Endothelial cell of umbilical vein (primary cell): Measurements from ENCODE around the gene GAP43. TPM values are rescaled to one million over a fixed set of nuclear protein-coding genes. Genes with fewer than 3 reads are reported as not detected.

Source experiments
- BruUV-seq: library from RNA; stranded (reverse); fragments of 400-500 nt; replicated peaks from 2 replicates; lab custom pipeline; 2021; lab: Mats Ljungman, UMichigan
- CTCF ChIA-PET: fragments of 300-600, 350-600 bp; sonication (Branson Sonifier 250); formaldehyde crosslinking; loops from one replicate; lab custom pipeline; 2021; ENCODE audit warnings: antibody characterized with exemption, inconsistent platforms; lab: Charles Lee
- POLR2A ChIA-PET: fragments of 300-600, 350-600 bp; sonication (Branson Sonifier 250); formaldehyde crosslinking; loops from one replicate; lab custom pipeline; 2021; ENCODE audit warnings: antibody characterized with exemption, inconsistent platforms; lab: Charles Lee
- DNase-seq: peaks from one replicate; pipeline ENCODE4 v3.0.0-alpha.2; 2011; ENCODE audit warnings: low read depth, low spot score
- FAIRE-seq: peaks from 2 replicates; lab custom pipeline; 2011; peaks lifted over from hg19 to GRCh38; lab: Jason Lieb, UNC
- H2AFZ ChIP-seq: 2 replicates; pipeline ENCODE4 v1.6.0; 2012; ENCODE audit warnings: low read depth, low read length, control low read depth, inconsistent platforms
- H3K27ac ChIP-seq: 2 replicates; pipeline ENCODE4 v1.5.1; 2011; ENCODE audit warnings: low read depth, mild to moderate bottlenecking, control low read depth, low read length, moderate library complexity; ENCODE audit not compliant: insufficient read depth
- H3K27me3 ChIP-seq, 2 experiments: 2 replicates each; pipeline versions ENCODE4 v1.6.0 to v1.6.1; 2011; ENCODE audit warnings: low read length in 2 of 2, mixed read lengths in 1 of 2; ENCODE audit not compliant: control insufficient read depth in 2 of 2, insufficient read depth in 2 of 2
- H3K36me3 ChIP-seq, 2 experiments: 2 replicates in 1 of 2; 3 replicates in 1 of 2; pipeline ENCODE4 v1.5.1; 2011; ENCODE audit warnings: low read length in 2 of 2, mild to moderate bottlenecking in 1 of 2, moderate library complexity in 1 of 2; ENCODE audit not compliant: control insufficient read depth in 2 of 2, insufficient read depth in 2 of 2; ENCODE audit errors: extremely low read depth in 1 of 2
- H3K4me1 ChIP-seq: 3 replicates; pipeline ENCODE4 v1.5.1; 2011; ENCODE audit warnings: mild to moderate bottlenecking, low read length; ENCODE audit not compliant: control insufficient read depth, insufficient read depth; ENCODE audit errors: extremely low read depth
- H3K4me2 ChIP-seq: 2 replicates; pipeline ENCODE4 v1.6.1; 2011; ENCODE audit warnings: low read length, control low read depth, mixed read lengths; ENCODE audit not compliant: insufficient read depth
- H3K4me3 ChIP-seq, 3 experiments: fragments of 200-600 bp in 1 of 3; sonication (generic), shearing (Covaris generic) in 1 of 3; replicated peaks in 1 of 3; 2 replicates each; pipeline ENCODE4 v1.5.1; 2011 to 2016; ENCODE audit warnings: control low read depth in 3 of 3, low read length in 3 of 3, mild to moderate bottlenecking in 2 of 3, inconsistent platforms in 1 of 3, low read depth in 1 of 3, moderate library complexity in 1 of 3; ENCODE audit not compliant: insufficient read depth in 1 of 3
- H3K79me2 ChIP-seq: 2 replicates; pipeline ENCODE4 v1.6.0; 2012; ENCODE audit warnings: low read length, inconsistent platforms; ENCODE audit not compliant: control insufficient read depth, insufficient read depth
- H3K9ac ChIP-seq: replicated peaks from 2 replicates; pipeline ENCODE3; 2011; ENCODE audit warnings: low read length, control low read depth; ENCODE audit not compliant: insufficient read depth; ENCODE audit errors: extremely low read depth
- H3K9me1 ChIP-seq: replicated peaks from 3 replicates; pipeline ENCODE4 v1.6.0; 2011; ENCODE audit warnings: mild to moderate bottlenecking, low read length; ENCODE audit not compliant: control insufficient read depth, insufficient read depth; ENCODE audit errors: extremely low read depth
- H3K9me3 ChIP-seq: replicated peaks from 2 replicates; pipeline ENCODE4 v1.5.1; 2012; ENCODE audit warnings: low read length, inconsistent platforms; ENCODE audit not compliant: control insufficient read depth, insufficient read depth
- H4K20me1 ChIP-seq: replicated peaks from 2 replicates; pipeline ENCODE3; 2011; ENCODE audit warnings: mild to moderate bottlenecking, low read length; ENCODE audit not compliant: control insufficient read depth, insufficient read depth; ENCODE audit errors: extremely low read depth
- CTCF ChIP-seq, 2 donors: IDR thresholded peaks; 1 replicate in 1 of 2; 2 replicates in 1 of 2; pipeline ENCODE4 v1.5.1; 2011; ENCODE audit warnings: low read length in 2 of 2, mild to moderate bottlenecking in 2 of 2, moderate library complexity in 2 of 2, control low read depth in 1 of 2, inconsistent platforms in 1 of 2, low read depth in 1 of 2; ENCODE audit not compliant: insufficient read depth in 1 of 2; ENCODE audit errors: extremely low read depth in 1 of 2
- EZH2 ChIP-seq: IDR thresholded peaks from 2 replicates; pipeline ENCODE4 v1.6.1; 2012; ENCODE audit warnings: borderline replicate concordance, low read depth, mild to moderate bottlenecking, moderate library complexity, low read length, inconsistent platforms; ENCODE audit not compliant: severe bottlenecking
- FOS ChIP-seq: IDR thresholded peaks from 2 replicates; pipeline ENCODE4 v1.6.1; 2011; ENCODE audit warnings: mild to moderate bottlenecking, low read length, moderate library complexity, borderline replicate concordance; ENCODE audit not compliant: insufficient read depth
- GATA2 ChIP-seq: IDR thresholded peaks from 2 replicates; pipeline ENCODE4 v1.7.0; 2011; ENCODE audit warnings: low read depth, mild to moderate bottlenecking, moderate library complexity, mixed read lengths, low read length; ENCODE audit not compliant: insufficient read length, insufficient read depth
- JUN ChIP-seq: IDR thresholded peaks from 2 replicates; pipeline ENCODE4 v1.6.1; 2011; ENCODE audit warnings: borderline replicate concordance, low read depth; ENCODE audit not compliant: insufficient read length, insufficient read depth
- MAX ChIP-seq: IDR thresholded peaks from 2 replicates; pipeline ENCODE4 v1.6.1; 2011; ENCODE audit not compliant: insufficient read depth, insufficient read length
- MYC ChIP-seq: IDR thresholded peaks from one replicate; pipeline ENCODE4 v1.6.1; 2011; ENCODE audit warnings: mild to moderate bottlenecking, low read depth, low read length
- POLR2A ChIP-seq: IDR thresholded peaks from 2 replicates; pipeline ENCODE4 v1.6.1; 2012; ENCODE audit warnings: low read depth, mild to moderate bottlenecking, control low read depth, low read length
- POLR2AphosphoS5 ChIP-seq: IDR thresholded peaks from 2 replicates; pipeline ENCODE4 v1.6.1; 2012; ENCODE audit warnings: low read depth, mild to moderate bottlenecking, control low read depth, low read length, moderate library complexity; ENCODE audit not compliant: insufficient read depth
- dilution Hi-C: fragments of 300-500 bp; cut with MboI; formaldehyde crosslinking; loops from one replicate; pipeline ENCODE4 v1.15.0; 2019; ENCODE audit warnings: low sequenced_read_pairs; ENCODE audit not compliant: extremely low pct_ligation_motif_present
- intact Hi-C: fragments of 100-400 bp; cut with micrococcal nuclease; formaldehyde crosslinking; loops from one replicate; pipeline ENCODE4 v1.10.0; 2022
- polyA plus RNA-seq, 4 experiments: library from polyadenylated mRNA; depleted of rRNA in 3 of 4; stranded (reverse) in 3 of 4; unstranded in 1 of 4; fragments of >200 nt; gene quantifications; 2 replicates each; pipeline versions ENCODE4 v1.2.1 to v1.2.3, GENCODE V29; 2011 to 2012; ENCODE audit warnings: missing spikeins in 1 of 4
- total RNA-seq: library from RNA; stranded (reverse); gene quantifications from 2 replicates; pipeline ENCODE4 v1.2.3, GENCODE V29; 2021

Gene GAP43
- total and polyA plus RNA-seq, 2 donors (not counting 3 experiments of a cell fraction or from before 2014, with no cell fraction given): 0.06 TPM; not detected in 1

DNA sequence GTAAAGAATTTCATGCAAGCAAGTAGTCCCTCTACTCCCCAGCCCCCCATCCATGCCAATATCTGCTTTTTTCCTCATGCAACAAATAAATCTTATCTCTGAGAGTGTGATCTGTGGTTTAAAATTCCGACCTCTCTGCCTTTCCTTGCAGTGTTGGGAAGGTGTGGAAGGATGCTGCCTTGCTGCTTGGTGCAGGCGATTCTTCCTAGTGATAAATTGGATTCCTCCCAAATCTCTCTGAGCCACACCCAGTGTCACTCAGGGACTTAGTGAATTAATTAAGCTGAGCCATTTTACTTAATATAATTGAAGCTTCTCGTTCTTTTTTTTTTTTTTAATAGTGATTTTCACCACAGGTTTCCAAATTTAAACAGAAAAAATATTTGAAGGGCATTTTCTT is 3.4 kb downstream of the GAP43 start:
- Histone ChIP-seq H3K9ac (no peak overlapping the region), H3K27me3 (peaks cover 20 to 32% of the 10 kb centered on the region in 2 experiments), H3K4me1 (no peaks in the 10 kb centered on the region), H3K4me3 (no peak overlapping the region), H3K36me3 (no peaks in the 10 kb centered on the region), H3K9me1 (no peaks in the 10 kb centered on the region), H3K79me2 (no peaks in the 10 kb centered on the region), H3K27ac (no peak overlapping the region), H3K4me2 (no peak overlapping the region), H2AFZ (no peak overlapping the region), H3K9me3 (no peaks in the 10 kb centered on the region), H4K20me1 (no peaks in the 10 kb centered on the region)
- TF ChIP-seq JUN: no peak
- TF ChIP-seq FOS: no peak
- no peak for TF ChIP-seq CTCF (IDR thresholded peaks at IDR 0.05; ENCODE audit: extremely low read depth in 1 of 2, insufficient read depth in 1 of 2, low read depth in 1 of 2, low read length in 2 of 2)
- no peak for TF ChIP-seq GATA2
- no peak for TF ChIP-seq POLR2AphosphoS5
- no peak for TF ChIP-seq POLR2A
- no peak for TF ChIP-seq EZH2
- no peak for TF ChIP-seq MYC
- TF ChIP-seq MAX: no peak
- ChIA-PET POLR2A (no interaction called here), CTCF (interaction anchor here (0.7 kb wide), 1 partner anchor 35 kb away, joined by 4 read pairs; no protein-coding TSS in a partner anchor)
- intact Hi-C loops: no loop called here
- FAIRE-seq: no peak
- BruUV-seq: no TSS peak
- dilution Hi-C loops: no loop called here
- DNase-seq: no peak
